ENCODE measurements around the gene HUNK.
"Not testable (repeated sequence)": the region's sequence is repeated elsewhere in the genome, so short reads cannot be mapped to it uniquely, and the experiment has no call there.

The HUNK gene

GRCh38 chr21:32021319-32021994 lies 148.6 kb downstream of the HUNK start:
- no peak for DNase-seq (ENCODE audit: low read depth, low spot score)
- ChIA-PET CTCF (no interaction called here), POLR2A (no interaction called here)
- no peak overlapping the region for H3K4me3 ChIP-seq (ENCODE audit: low read depth, low read length)
- no peak for TF ChIP-seq CTCF (IDR thresholded peaks at IDR 0.05; ENCODE audit: insufficient read depth, low read length, missing control alignments)

- no peak overlapping the region for H3K4me3 ChIP-seq (ENCODE audit: low read depth, low read length)
- DNase-seq (ENCODE audit: low read depth, low spot score) = no peak
- ChIA-PET POLR2A (no interaction called here), CTCF (no interaction called here)
- TF ChIP-seq CTCF (IDR thresholded peaks at IDR 0.05; ENCODE audit: insufficient read depth, low read length, missing control alignments) = no peak
These were observed 149.3 kb downstream of the HUNK start for GRCh38 chr21:32022146-32022545.

GRCh38 chr21:32030146-32030652 lies 157.4 kb downstream of the HUNK start:
- H3K4me3 ChIP-seq (ENCODE audit: low read depth, low read length) = no peak overlapping the region
- no peak for DNase-seq (ENCODE audit: low read depth, low spot score)
- POLR2A ChIA-PET = no interaction called here
- no peak for TF ChIP-seq CTCF (IDR thresholded peaks at IDR 0.05; ENCODE audit: insufficient read depth, low read length, missing control alignments)
- CTCF ChIA-PET = interaction anchor here (1.2 kb wide), 1 partner anchor 227 kb away, joined by 3 read pairs; no protein-coding TSS in a partner anchor

GRCh38 chr21:32034850-32035249 lies 162.0 kb downstream of the HUNK start:
- POLR2A ChIA-PET = no interaction called here
- no peak for TF ChIP-seq CTCF (IDR thresholded peaks at IDR 0.05; ENCODE audit: insufficient read depth, low read length, missing control alignments)

GRCh38 chr21:32035617-32036016 lies 162.8 kb downstream of the HUNK start:
- POLR2A ChIA-PET = no interaction called here
- TF ChIP-seq CTCF (IDR thresholded peaks at IDR 0.05; ENCODE audit: insufficient read depth, low read length, missing control alignments) = no peak
- no peak for DNase-seq (ENCODE audit: low read depth, low spot score)
- H3K4me3 ChIP-seq (ENCODE audit: low read depth, low read length) = no peak overlapping the region
- CTCF ChIA-PET = no interaction called here

More at GRCh38 chr21:32034850-32035249, 162.0 kb downstream of the HUNK start:
- no peak for DNase-seq (ENCODE audit: low read depth, low spot score)
- CTCF ChIA-PET = no interaction called here
- no peak overlapping the region for H3K4me3 ChIP-seq (ENCODE audit: low read depth, low read length)

- no peak overlapping the region for H3K4me3 ChIP-seq (ENCODE audit: low read depth, low read length)
- ChIA-PET POLR2A (no interaction called here), CTCF (no interaction called here)
- DNase-seq (ENCODE audit: low read depth, low spot score) = no peak
- TF ChIP-seq CTCF (IDR thresholded peaks at IDR 0.05; ENCODE audit: insufficient read depth, low read length, missing control alignments) = no peak
These were observed 163.9 kb downstream of the HUNK start for GRCh38 chr21:32036756-32037155.

GRCh38 chr21:32038751-32039150 lies 165.9 kb downstream of the HUNK start:
- POLR2A ChIA-PET; DNase-seq (ENCODE audit: low read depth, low spot score); CTCF ChIA-PET; H3K4me3 ChIP-seq (ENCODE audit: low read depth, low read length): not testable (repeated sequence)

Measured in AG04449 (cell line).